SU-DHL-6 (cell line): ENCODE measurements around the gene URM1.
"Not testable (repeated sequence)": the region's sequence is repeated elsewhere in the genome, so short reads cannot be mapped to it uniquely, and the experiment has no call there.

ENCODE experiments used
- H2AFZ ChIP-seq: fragments of 200-600 bp; sonication (generic); 2 replicates; pipeline ENCODE4 v1.6.1; 2014; ENCODE audit warnings: low read depth, mild to moderate bottlenecking, moderate library complexity, mixed read lengths, antibody characterized with exemption, low read length; ENCODE audit not compliant: severe bottlenecking
- H3F3A ChIP-seq: fragments of 200-600 bp; shearing (Covaris generic); 2 replicates; pipeline ENCODE4 v1.6.0; 2016; ENCODE audit warnings: antibody characterized with exemption, mild to moderate bottlenecking; ENCODE audit not compliant: insufficient read depth
- H3K27ac ChIP-seq: fragments of 200-600 bp; sonication (generic); 2 replicates; pipeline ENCODE4 v1.5.1; 2016; ENCODE audit warnings: low read depth, mild to moderate bottlenecking, low read length, moderate library complexity, mixed read lengths
- H3K27me3 ChIP-seq: fragments of 200-600 bp; sonication (generic), shearing (Covaris generic); 2 replicates; pipeline ENCODE4 v1.6.0; 2014; ENCODE audit warnings: mild to moderate bottlenecking, low read length
- H3K36me3 ChIP-seq: fragments of 200-600 bp; sonication (generic); 2 replicates; pipeline ENCODE4 v1.6.1; 2014; ENCODE audit warnings: mild to moderate bottlenecking, low read length, mixed read lengths
- H3K4me2 ChIP-seq: fragments of 300-600, 200-600 bp; shearing (Covaris generic), sonication (generic); 2 replicates; pipeline ENCODE4 v1.6.0; 2014; ENCODE audit warnings: low read length, low read depth, mild to moderate bottlenecking; ENCODE audit not compliant: poor library complexity, severe bottlenecking
- H3K4me3 ChIP-seq: fragments of 200-600 bp; sonication (generic); 2 replicates; pipeline ENCODE4 v1.5.1; 2014; ENCODE audit warnings: antibody characterized with exemption, low read length, mild to moderate bottlenecking, mixed read lengths; ENCODE audit not compliant: insufficient read depth, poor library complexity, severe bottlenecking
- H3K79me2 ChIP-seq: fragments of 200-600 bp; sonication (generic); 2 replicates; pipeline ENCODE4 v1.6.1; 2014; ENCODE audit warnings: mild to moderate bottlenecking, low read length, moderate library complexity; ENCODE audit not compliant: insufficient read depth
- H3K9ac ChIP-seq: fragments of 200-600 bp; sonication (generic); 2 replicates; pipeline ENCODE4 v1.7.0; 2014; ENCODE audit warnings: mild to moderate bottlenecking, low read length
- H3K9me2 ChIP-seq: fragments of 200-600 bp; sonication (generic); replicated peaks from 2 replicates; pipeline ENCODE4 v1.6.1; 2014; ENCODE audit warnings: low read length; ENCODE audit not compliant: insufficient read depth
- H3K9me3 ChIP-seq: fragments of 200-600 bp; sonication (generic); 2 replicates; pipeline ENCODE4 v1.6.1; 2014; ENCODE audit warnings: low read length, mixed read lengths; ENCODE audit not compliant: insufficient read depth
- H4K20me1 ChIP-seq: fragments of 200-600 bp; sonication (generic); 2 replicates; pipeline ENCODE4 v1.6.1; 2014; ENCODE audit warnings: low read depth, mild to moderate bottlenecking, antibody characterized with exemption, low read length, moderate library complexity, mixed read lengths
- CTCF ChIP-seq: fragments of 200-600 bp; sonication (generic); IDR thresholded peaks from one replicate; pipeline ENCODE4 v1.5.1; 2017; ENCODE audit warnings: antibody characterized with exemption, mild to moderate bottlenecking, low read length, moderate library complexity; ENCODE audit not compliant: insufficient read depth, poor library complexity, severe bottlenecking
- EZH2phosphoT487 ChIP-seq: fragments of 200-600 bp; sonication (generic), shearing (Covaris generic); conservative IDR thresholded peaks from 2 replicates; pipeline ENCODE4 v1.6.1; 2018; ENCODE audit warnings: mild to moderate bottlenecking, antibody characterized with exemption, low read length, moderate library complexity, mixed read lengths

URM1 gene

GRCh38 chr9:128411364-128412119 lies 40.4 kb downstream of the URM1 start:
- H3K9me2 ChIP-seq: no peaks in the 10 kb centered on the region
- no peaks in the 10 kb centered on the region for H3K79me2 ChIP-seq
- H3K4me3 ChIP-seq: no peak overlapping the region
- no peaks in the 10 kb centered on the region for H3K36me3 ChIP-seq
- no peak overlapping the region for H3K9ac ChIP-seq
- H3K9me3 ChIP-seq: no peaks in the 10 kb centered on the region
- H3K27ac ChIP-seq: no peak overlapping the region
- H4K20me1 ChIP-seq: no peaks in the 10 kb centered on the region
- no peaks in the 10 kb centered on the region for H3F3A ChIP-seq
- TF ChIP-seq CTCF: no peak
- TF ChIP-seq EZH2phosphoT487: no peak
- H2AFZ ChIP-seq: no peak overlapping the region
- no peak overlapping the region for H3K4me2 ChIP-seq
- no peaks in the 10 kb centered on the region for H3K27me3 ChIP-seq

GRCh38 chr9:128412120-128412790 lies 41.1 kb downstream of the URM1 start:
- Histone ChIP-seq H3K4me3 (no peak overlapping the region), H2AFZ (no peak overlapping the region), H3K9me3 (no peaks in the 10 kb centered on the region), H3K27me3 (no peaks in the 10 kb centered on the region), H3K79me2 (no peaks in the 10 kb centered on the region), H3K36me3 (no peaks in the 10 kb centered on the region), H3K27ac (no peak overlapping the region), H3K9ac (no peak overlapping the region), H3K9me2 (no peaks in the 10 kb centered on the region), H3K4me2 (no peak overlapping the region), H4K20me1 (no peaks in the 10 kb centered on the region), H3F3A (no peaks in the 10 kb centered on the region)
- TF ChIP-seq EZH2phosphoT487 (no peak), CTCF (peak; percentile 41)

- H3K9ac ChIP-seq, H3K27me3 ChIP-seq, H3K36me3 ChIP-seq, H3K4me3 ChIP-seq, H4K20me1 ChIP-seq, H3K4me2 ChIP-seq, H3F3A ChIP-seq, H3K27ac ChIP-seq, H2AFZ ChIP-seq, H3K9me2 ChIP-seq, H3K9me3 ChIP-seq, H3K79me2 ChIP-seq: not testable (repeated sequence)
Measured at GRCh38 chr9:128413728-128414127, 42.6 kb downstream of the URM1 start.

GRCh38 chr9:128414461-128414860 lies 43.3 kb downstream of the URM1 start:
- TF ChIP-seq EZH2phosphoT487: no peak
- TF ChIP-seq CTCF: no peak
- H3K9ac ChIP-seq: no peak overlapping the region
- H3K9me2 ChIP-seq: no peaks in the 10 kb centered on the region
- no peaks in the 10 kb centered on the region for H3K9me3 ChIP-seq
- H3K4me3 ChIP-seq: no peak overlapping the region
- no peak overlapping the region for H2AFZ ChIP-seq
- no peaks in the 10 kb centered on the region for H3K36me3 ChIP-seq
- no peaks in the 10 kb centered on the region for H3K79me2 ChIP-seq
- no peaks in the 10 kb centered on the region for H4K20me1 ChIP-seq
- no peak overlapping the region for H3K27ac ChIP-seq
- no peak overlapping the region for H3K4me2 ChIP-seq
- H3K27me3 ChIP-seq: no peaks in the 10 kb centered on the region
- H3F3A ChIP-seq: no peaks in the 10 kb centered on the region
